OCI-LY3 (cell line): ENCODE data around the gene AMDHD1.
A peak's percentile ranks its signal among the peaks of the same experiment; 100 is the strongest.

Experiments
- H2AFZ ChIP-seq: fragments of 200-600, 300-600 bp; shearing (Covaris generic); 2 replicates; pipeline ENCODE4 v1.6.0; 2014; ENCODE audit warnings: antibody characterized with exemption, low read depth, low read length
- H3K27ac ChIP-seq: fragments of 200-600, 300-600 bp; sonication (generic); 2 replicates; pipeline ENCODE4 v1.5.1; 2014; ENCODE audit warnings: mild to moderate bottlenecking, low read length, moderate library complexity, mixed read lengths
- H3K27me3 ChIP-seq: fragments of 200-600, 300-600 bp; sonication (generic); 2 replicates; pipeline ENCODE4 v1.6.1; 2014; ENCODE audit warnings: low read depth, low read length, mixed read lengths
- H3K36me3 ChIP-seq: fragments of 200-600, 300-600 bp; sonication (generic); replicated peaks from 2 replicates; pipeline ENCODE3; 2014; ENCODE audit warnings: low read depth, low read length, mixed read lengths
- H3K4me1 ChIP-seq: fragments of 300-600, 200-600 bp; sonication (generic); 2 replicates; pipeline ENCODE4 v1.6.1; 2014; ENCODE audit warnings: low read length, mixed read lengths
- H3K4me2 ChIP-seq: fragments of 200-600, 300-600 bp; sonication (generic); 2 replicates; pipeline ENCODE4 v1.6.1; 2014; ENCODE audit warnings: low read length, mixed read lengths
- H3K4me3 ChIP-seq: fragments of 300-600, 200-600 bp; sonication (generic); 2 replicates; pipeline ENCODE4 v1.5.1; 2014; ENCODE audit warnings: antibody characterized with exemption, mild to moderate bottlenecking, low read length, moderate library complexity
- H3K79me2 ChIP-seq: fragments of 300-600, 200-600 bp; shearing (Covaris generic); 2 replicates; pipeline ENCODE4 v1.6.1; 2014; ENCODE audit warnings: mild to moderate bottlenecking, low read length, mixed read lengths
- H3K9ac ChIP-seq: fragments of 300-600, 200-600 bp; shearing (Covaris generic); 2 replicates; pipeline ENCODE4 v1.6.0; 2014; ENCODE audit warnings: mild to moderate bottlenecking, low read length, moderate library complexity
- H3K9me3 ChIP-seq: fragments of 200-600, 300-600 bp; shearing (Covaris generic); 2 replicates; pipeline ENCODE4 v1.6.1; 2014; ENCODE audit warnings: low read length, mixed read lengths; ENCODE audit not compliant: insufficient read depth
- H4K20me1 ChIP-seq: fragments of 200-600, 300-600 bp; sonication (generic); 2 replicates; pipeline ENCODE4 v1.6.1; 2016; ENCODE audit warnings: low read length, mixed read lengths; ENCODE audit not compliant: insufficient read depth
- CTCF ChIP-seq: fragments of 200-600, 300-600 bp; sonication (generic); IDR thresholded peaks from 2 replicates; pipeline ENCODE4 v1.5.1; 2014; ENCODE audit warnings: antibody characterized with exemption, low read length, low read depth
- EZH2phosphoT487 ChIP-seq: fragments of 200-600 bp; shearing (Covaris generic); IDR thresholded peaks from 2 replicates; pipeline ENCODE4 v1.6.1; 2018; ENCODE audit warnings: antibody characterized with exemption, mixed run types, low read depth

The AMDHD1 gene

GRCh38 chr12:95909871-95910270 lies 33.3 kb upstream of the AMDHD1 start:
- Histone ChIP-seq H3K36me3 (no peaks in the 10 kb centered on the region), H2AFZ (no peak overlapping the region), H3K9me3 (no peaks in the 10 kb centered on the region), H3K4me3 (no peak overlapping the region), H3K9ac (no peak overlapping the region), H3K4me2 (no peak overlapping the region), H3K79me2 (no peaks in the 10 kb centered on the region), H3K27ac (no peak overlapping the region), H4K20me1 (no peaks in the 10 kb centered on the region), H3K27me3 (no peaks in the 10 kb centered on the region; the same call in 1 of the 2 replicates), H3K4me1 (no peaks in the 10 kb centered on the region)
- TF ChIP-seq CTCF (no peak), EZH2phosphoT487 (no peak)

GRCh38 chr12:95918194-95918993 lies 24.7 kb upstream of the AMDHD1 start:
- H3K4me1 ChIP-seq: peaks cover 11% of the 10 kb centered on the region
- H4K20me1 ChIP-seq: no peaks in the 10 kb centered on the region
- H3K9ac ChIP-seq: no peak overlapping the region
- no peak overlapping the region for H3K27ac ChIP-seq
- H3K9me3 ChIP-seq: peaks cover 7% of the 10 kb centered on the region; the same call in 1 of the 2 replicates
- TF ChIP-seq EZH2phosphoT487 (no peak), CTCF (peak; percentile 90)
- H3K36me3 ChIP-seq: no peaks in the 10 kb centered on the region
- peak overlapping the region; percentile 48; the same call in 1 of the 2 replicates for H2AFZ ChIP-seq
- H3K79me2 ChIP-seq: no peaks in the 10 kb centered on the region
- H3K4me3 ChIP-seq: peak overlapping the region; percentile 25; the same call in 1 of the 2 replicates
- peak overlapping the region; percentile 51 for H3K4me2 ChIP-seq
- peaks cover 23% of the 10 kb centered on the region for H3K27me3 ChIP-seq

- TF ChIP-seq EZH2phosphoT487 (no peak), CTCF (no peak)
- Histone ChIP-seq H3K36me3 (no peaks in the 10 kb centered on the region), H3K4me2 (peak overlapping the region; percentile 51), H4K20me1 (no peaks in the 10 kb centered on the region), H2AFZ (no peak overlapping the region), H3K4me1 (peaks cover 11% of the 10 kb centered on the region), H3K79me2 (no peaks in the 10 kb centered on the region), H3K27ac (no peak overlapping the region), H3K9me3 (peaks cover 7% of the 10 kb centered on the region; the same call in 1 of the 2 replicates), H3K27me3 (peaks cover 23% of the 10 kb centered on the region), H3K9ac (no peak overlapping the region), H3K4me3 (peak overlapping the region; percentile 25; the same call in 1 of the 2 replicates)
Measured at GRCh38 chr12:95919110-95919509, 24.0 kb upstream of the AMDHD1 start.

GRCh38 chr12:95922231-95922630 lies 20.9 kb upstream of the AMDHD1 start:
- H3K9ac ChIP-seq: no peak overlapping the region
- H3K9me3 ChIP-seq: peaks cover 7% of the 10 kb centered on the region; the same call in 1 of the 2 replicates
- no peak overlapping the region for H3K27ac ChIP-seq
- no peaks in the 10 kb centered on the region for H4K20me1 ChIP-seq
- no peak overlapping the region for H2AFZ ChIP-seq
- no peak overlapping the region for H3K4me2 ChIP-seq
- H3K4me1 ChIP-seq: peaks cover 11% of the 10 kb centered on the region
- H3K79me2 ChIP-seq: no peaks in the 10 kb centered on the region
- H3K36me3 ChIP-seq: no peaks in the 10 kb centered on the region
- no peak overlapping the region for H3K4me3 ChIP-seq
- no peak for TF ChIP-seq EZH2phosphoT487
- no peak for TF ChIP-seq CTCF
- 0 out of 2 replicates have a peak, but pooled peaks cover 3% of the 10 kb centered on the region for H3K27me3 ChIP-seq
